GM12878 (cell line): Measurements from ENCODE around the gene LRRC74B. TPM values are rescaled to one million over a fixed set of nuclear protein-coding genes. Genes with fewer than 3 reads are reported as not detected.
A peak's percentile ranks its signal among the peaks of the same experiment; 100 is the strongest.
"Not testable (repeated sequence)": the region's sequence is repeated elsewhere in the genome, so short reads cannot be mapped to it uniquely, and the experiment has no call there.

Experiments
- ATAC-seq: fragments of 200-7000 bp; cut with Tn5 transposase; 3 replicates; pipeline ENCODE4 v1.9.1; 2020; ENCODE audit warnings: mild to moderate bottlenecking, moderate library complexity
- BruUV-seq: library from RNA; stranded (reverse); fragments of 400-500 nt; replicated peaks from 2 replicates; lab custom pipeline; 2021; lab: Mats Ljungman, UMichigan
- CTCF ChIA-PET: fragments of 300-600 bp; sonication (Branson Sonifier 250); formaldehyde crosslinking; extraction: SDS; loops from one replicate; lab custom pipeline; 2021; ENCODE audit warnings: inconsistent platforms; lab: Yijun Ruan, JAX
- POLR2A ChIA-PET: fragments of 350-600 bp; formaldehyde crosslinking; extraction: SDS; loops from one replicate; lab custom pipeline; 2021; ENCODE audit warnings: inconsistent platforms; lab: Charles Lee
- RAD21 ChIA-PET: fragments of 300-600 bp; sonication (Branson Sonifier 250); formaldehyde crosslinking; loops from one replicate; lab custom pipeline; 2023; ENCODE audit warnings: antibody characterized with exemption; ENCODE audit not compliant: unreplicated experiment; lab: Charles Lee
- SMC1A ChIA-PET: fragments of 300-600 bp; sonication (Branson Sonifier 250); formaldehyde crosslinking; loops from one replicate; lab custom pipeline; 2023; ENCODE audit not compliant: unreplicated experiment, uncharacterized antibody; lab: Charles Lee
- DNase-seq: peaks from one replicate; pipeline ENCODE4 v3.0.0-alpha.2; 2011; ENCODE audit warnings: low read depth, low spot score
- FAIRE-seq: peaks from 3 replicates; lab custom pipeline; 2011; peaks lifted over from hg19 to GRCh38; lab: Jason Lieb, UNC
- H2AFZ ChIP-seq: 2 replicates; pipeline ENCODE4 v1.6.0; 2011; ENCODE audit warnings: low read depth, low read length, control low read depth; ENCODE audit not compliant: control insufficient read depth
- H3K27ac ChIP-seq: 2 replicates; pipeline ENCODE4 v1.5.1; 2011; ENCODE audit warnings: control low read depth; ENCODE audit not compliant: control insufficient read depth, insufficient read depth
- H3K27me3 ChIP-seq, 2 experiments: replicated peaks in 1 of 2; 2 replicates each; pipeline versions ENCODE4 v1.6.0 to v1.6.1; 2011; ENCODE audit warnings: low read length in 1 of 2; ENCODE audit not compliant: control insufficient read depth in 2 of 2, insufficient read depth in 2 of 2
- H3K36me3 ChIP-seq, 2 experiments: 2 replicates each; pipeline ENCODE4 v1.5.1; 2011; ENCODE audit warnings: low read length in 1 of 2; ENCODE audit not compliant: control insufficient read depth in 2 of 2, insufficient read depth in 2 of 2
- H3K4me1 ChIP-seq: 2 replicates; pipeline ENCODE4 v1.6.1; 2011; ENCODE audit warnings: mild to moderate bottlenecking, low read length, moderate library complexity, mixed read lengths; ENCODE audit not compliant: control insufficient read depth, insufficient read depth
- H3K4me2 ChIP-seq: 2 replicates; pipeline ENCODE4 v1.6.0; 2011; ENCODE audit warnings: control low read depth; ENCODE audit not compliant: control insufficient read depth, insufficient read depth
- H3K4me3 ChIP-seq: fragments of 200-600 bp; sonication (generic); 2 replicates; pipeline ENCODE4 v1.5.1; 2016
- H3K79me2 ChIP-seq: 2 replicates; pipeline ENCODE4 v1.6.0; 2011; ENCODE audit warnings: low read length; ENCODE audit not compliant: control insufficient read depth, insufficient read depth
- H3K9ac ChIP-seq: 2 replicates; pipeline ENCODE4 v1.8.0; 2011; ENCODE audit warnings: low read length, control low read depth, mixed read lengths; ENCODE audit not compliant: control insufficient read depth, insufficient read depth
- H3K9me3 ChIP-seq: replicated peaks from 3 replicates; pipeline ENCODE4 v1.5.1; 2011; ENCODE audit warnings: mild to moderate bottlenecking, low read length; ENCODE audit not compliant: control insufficient read depth, insufficient read depth
- H4K20me1 ChIP-seq: 2 replicates; pipeline ENCODE4 v1.6.0; 2011; ENCODE audit not compliant: control insufficient read depth, insufficient read depth
- JUND ChIP-seq: IDR thresholded peaks from 2 replicates; pipeline ENCODE4 v1.6.1; 2012; ENCODE audit warnings: low read depth, mild to moderate bottlenecking, low read length, improper control_type of control experiment, moderate library complexity
- PAX8 ChIP-seq: fragments of 450-650 bp; IDR thresholded peaks from 2 replicates; pipeline ENCODE4 v1.6.1; 2017; ENCODE audit warnings: mild to moderate bottlenecking, moderate library complexity
- SPI1 ChIP-seq: IDR thresholded peaks from 2 replicates; pipeline ENCODE4 v1.6.1; 2011; ENCODE audit warnings: low read depth, mild to moderate bottlenecking, low read length, moderate library complexity, borderline replicate concordance; ENCODE audit not compliant: insufficient read depth
- SREBF1 ChIP-seq: IDR thresholded peaks from 2 replicates; pipeline ENCODE4 v1.6.1; 2012; ENCODE audit warnings: mild to moderate bottlenecking, low read length
- WGBS: methylation state at CpG from one replicate; pipeline ENCODE4 v1.1.6; 2016; ENCODE audit warnings: low lambda C conversion rate; ENCODE audit not compliant: insufficient replicate concordance, insufficient coverage; ENCODE audit errors: missing lambda C conversion rate; 5-methylcytosine and 5-hydroxymethylcytosine counted together
- in situ Hi-C: fragments of 300-500 bp; cut with MboI; formaldehyde crosslinking; loops from 9 replicates; pipeline ENCODE4 v1.14.3; 2018; ENCODE audit warnings: mixed read lengths
- intact Hi-C: fragments of 100-400 bp; cut with micrococcal nuclease; formaldehyde crosslinking; loops from one replicate; pipeline ENCODE4 v1.14.2; 2022; ENCODE audit not compliant: unreplicated experiment
- polyA plus RNA-seq, 11 experiments: library from polyadenylated mRNA; depleted of rRNA in 4 of 11; unstranded in 6 of 11; stranded (reverse) in 5 of 11; fragments of >200 nt; fragmentation: Nextera tagmentation in 4 of 11; fragmentation: Illumina TruSeq in 1 of 11; extraction: Ambion mirVana in 4 of 11; extraction: Trizol in 1 of 11; gene quantifications; 1 replicate in 1 of 11; 2 replicates in 10 of 11; pipeline versions ENCODE4 v1.2.1 to v1.2.3, GENCODE V29; 2011 to 2016; ENCODE audit warnings: inconsistent platforms in 2 of 11, missing spikeins in 2 of 11, low read depth in 1 of 11
- total RNA-seq, 4 experiments: library from RNA; depleted of rRNA in 3 of 4; stranded (reverse); fragments of >200 nt in 3 of 4; fragmentation: Illumina TruSeq in 1 of 4; extraction: Trizol in 1 of 4; gene quantifications; 2 replicates each; pipeline versions ENCODE4 v1.2.1 to v1.2.3, GENCODE V29; 2013 to 2021
- TF ChIP-seq, protein P1 (sequence below): fragments of 450-650 bp; formaldehyde crosslinking; IDR thresholded peaks from 2 replicates; pipeline ENCODE4 v1.4.0; 2020; ENCODE audit warnings: mild to moderate bottlenecking, moderate library complexity

LRRC74B gene
- total and polyA plus RNA-seq, 10 of the 15 experiments (the other 5 are each of a cell fraction or from before 2014, with no cell fraction given): not detected

DNA sequence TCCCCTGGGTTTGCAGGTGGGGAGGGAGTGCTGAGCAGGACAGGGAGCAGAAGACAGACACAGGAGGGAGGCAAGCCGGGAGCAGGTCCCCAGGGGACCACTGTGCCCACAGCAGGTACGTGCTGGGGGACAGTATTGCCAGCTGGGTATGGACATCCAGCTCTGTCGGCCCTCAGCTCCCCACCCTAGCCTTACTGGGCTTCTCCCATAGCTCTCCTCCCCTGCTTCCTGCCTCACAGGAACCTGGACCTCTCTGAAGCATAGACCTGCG is 9.8 kb downstream of the LRRC74B start (continued):
- TF ChIP-seq, protein P1, sequence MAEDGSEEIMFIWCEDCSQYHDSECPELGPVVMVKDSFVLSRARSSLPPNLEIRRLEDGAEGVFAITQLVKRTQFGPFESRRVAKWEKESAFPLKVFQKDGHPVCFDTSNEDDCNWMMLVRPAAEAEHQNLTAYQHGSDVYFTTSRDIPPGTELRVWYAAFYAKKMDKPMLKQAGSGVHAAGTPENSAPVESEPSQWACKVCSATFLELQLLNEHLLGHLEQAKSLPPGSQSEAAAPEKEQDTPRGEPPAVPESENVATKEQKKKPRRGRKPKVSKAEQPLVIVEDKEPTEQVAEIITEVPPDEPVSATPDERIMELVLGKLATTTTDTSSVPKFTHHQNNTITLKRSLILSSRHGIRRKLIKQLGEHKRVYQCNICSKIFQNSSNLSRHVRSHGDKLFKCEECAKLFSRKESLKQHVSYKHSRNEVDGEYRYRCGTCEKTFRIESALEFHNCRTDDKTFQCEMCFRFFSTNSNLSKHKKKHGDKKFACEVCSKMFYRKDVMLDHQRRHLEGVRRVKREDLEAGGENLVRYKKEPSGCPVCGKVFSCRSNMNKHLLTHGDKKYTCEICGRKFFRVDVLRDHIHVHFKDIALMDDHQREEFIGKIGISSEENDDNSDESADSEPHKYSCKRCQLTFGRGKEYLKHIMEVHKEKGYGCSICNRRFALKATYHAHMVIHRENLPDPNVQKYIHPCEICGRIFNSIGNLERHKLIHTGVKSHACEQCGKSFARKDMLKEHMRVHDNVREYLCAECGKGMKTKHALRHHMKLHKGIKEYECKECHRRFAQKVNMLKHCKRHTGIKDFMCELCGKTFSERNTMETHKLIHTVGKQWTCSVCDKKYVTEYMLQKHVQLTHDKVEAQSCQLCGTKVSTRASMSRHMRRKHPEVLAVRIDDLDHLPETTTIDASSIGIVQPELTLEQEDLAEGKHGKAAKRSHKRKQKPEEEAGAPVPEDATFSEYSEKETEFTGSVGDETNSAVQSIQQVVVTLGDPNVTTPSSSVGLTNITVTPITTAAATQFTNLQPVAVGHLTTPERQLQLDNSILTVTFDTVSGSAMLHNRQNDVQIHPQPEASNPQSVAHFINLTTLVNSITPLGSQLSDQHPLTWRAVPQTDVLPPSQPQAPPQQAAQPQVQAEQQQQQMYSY (CRISPR knock-in tag): no peak
- no peak for TF ChIP-seq SREBF1

GRCh38 chr22:21055880-21056319 is 10.2 kb downstream of the LRRC74B start:
- no peaks in the 10 kb centered on the region for H3K9me3 ChIP-seq

DNA sequence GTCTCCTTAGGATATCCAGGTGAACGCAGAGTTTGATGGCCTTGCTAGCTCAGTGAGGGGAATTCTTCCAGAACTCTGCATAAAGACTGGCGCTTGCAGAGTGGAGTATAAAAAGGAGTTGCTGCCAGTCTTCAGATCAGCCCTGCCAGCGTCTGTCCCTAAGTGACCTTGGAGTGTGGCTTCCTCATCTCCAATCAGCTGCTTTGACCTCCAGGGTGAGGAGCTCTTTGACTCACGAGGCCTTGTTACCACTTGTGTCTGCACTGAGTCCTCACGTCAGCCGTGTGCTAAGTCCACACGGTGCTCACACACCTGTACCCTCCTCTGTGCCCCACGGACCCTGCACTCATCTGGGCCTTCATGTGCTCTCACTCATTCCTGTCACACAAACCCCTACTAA is 14.6 kb downstream of the LRRC74B start:
- intact Hi-C loops, H4K20me1 ChIP-seq, H3K79me2 ChIP-seq, H3K9me3 ChIP-seq, CTCF ChIA-PET, FAIRE-seq, H3K4me3 ChIP-seq, DNase-seq, POLR2A ChIA-PET, H2AFZ ChIP-seq, H3K27me3 ChIP-seq, H3K27ac ChIP-seq, in situ Hi-C loops, H3K9ac ChIP-seq, H3K4me2 ChIP-seq, H3K4me1 ChIP-seq, SMC1A ChIA-PET, H3K36me3 ChIP-seq, ATAC-seq, BruUV-seq, RAD21 ChIA-PET: not testable (repeated sequence)
- WGBS: 58% methylated on average over 3 of the region's 8 CpGs

More at GRCh38 chr22:21055880-21056319, 10.2 kb downstream of the LRRC74B start:
- RAD21 ChIA-PET: no interaction called here
- H3K27ac ChIP-seq: no peak overlapping the region
- BruUV-seq: no TSS peak
- POLR2A ChIA-PET: no interaction called here
- H3K27me3 ChIP-seq: no peaks in the 10 kb centered on the region; a peak in 2 of 4 replicates
- H3K4me3 ChIP-seq: no peak overlapping the region
- peaks cover 17% of the 10 kb centered on the region for H3K4me1 ChIP-seq
- H3K79me2 ChIP-seq: no peaks in the 10 kb centered on the region
- 34% methylated on average over 7 of the region's 7 CpGs for WGBS
- intact Hi-C loops (no loop called here), in situ Hi-C loops (no loop called here)
- H2AFZ ChIP-seq: peak overlapping the region; percentile 37
- ATAC-seq: no peak
- no peaks in the 10 kb centered on the region for H3K36me3 ChIP-seq
- no peaks in the 10 kb centered on the region for H4K20me1 ChIP-seq
- SMC1A ChIA-PET: no interaction called here
- no peak for FAIRE-seq
- H3K4me2 ChIP-seq: no peak overlapping the region
- CTCF ChIA-PET: no interaction called here
- H3K9ac ChIP-seq: no peak overlapping the region
- DNase-seq: no peak
- TF ChIP-seq JUND (no peak), PAX8 (no peak), SPI1 (peak; percentile 48; the same call in 1 of the 2 replicates)
